VCaP (cell line): ENCODE results near the gene PDE9A.

ENCODE experiments used
- H3K27ac ChIP-seq: fragments of 450-650 bp; 2 replicates; pipeline ENCODE4 v1.5.1; 2017
- TF ChIP-seq, protein P1 (sequence below): fragments of 450-650 bp; conservative IDR thresholded peaks from 2 replicates; pipeline ENCODE4 v1.5.1; 2017; ENCODE audit warnings: mild to moderate bottlenecking, moderate library complexity

PDE9A gene

DNA sequence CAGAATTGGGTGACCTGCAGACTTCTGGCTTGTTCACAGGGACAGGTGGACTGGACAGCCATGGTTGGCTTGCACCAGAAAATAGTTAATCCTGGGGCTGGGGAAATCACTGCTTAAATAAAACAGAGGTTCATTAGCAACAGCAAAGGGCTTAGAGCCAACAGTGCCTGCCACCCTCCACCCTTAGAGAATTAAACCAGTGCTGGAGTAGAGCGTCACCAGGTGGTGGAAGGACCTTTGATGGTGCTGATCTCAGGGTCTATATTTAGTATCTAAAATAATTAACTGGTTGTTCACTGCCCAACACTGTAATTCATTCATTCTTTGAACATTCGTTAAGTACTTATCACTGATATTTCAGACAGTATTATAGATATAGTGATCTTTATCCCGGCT lies 34.7 kb upstream of the PDE9A start:
- no peak overlapping the region for H3K27ac ChIP-seq
- TF ChIP-seq, protein P1, sequence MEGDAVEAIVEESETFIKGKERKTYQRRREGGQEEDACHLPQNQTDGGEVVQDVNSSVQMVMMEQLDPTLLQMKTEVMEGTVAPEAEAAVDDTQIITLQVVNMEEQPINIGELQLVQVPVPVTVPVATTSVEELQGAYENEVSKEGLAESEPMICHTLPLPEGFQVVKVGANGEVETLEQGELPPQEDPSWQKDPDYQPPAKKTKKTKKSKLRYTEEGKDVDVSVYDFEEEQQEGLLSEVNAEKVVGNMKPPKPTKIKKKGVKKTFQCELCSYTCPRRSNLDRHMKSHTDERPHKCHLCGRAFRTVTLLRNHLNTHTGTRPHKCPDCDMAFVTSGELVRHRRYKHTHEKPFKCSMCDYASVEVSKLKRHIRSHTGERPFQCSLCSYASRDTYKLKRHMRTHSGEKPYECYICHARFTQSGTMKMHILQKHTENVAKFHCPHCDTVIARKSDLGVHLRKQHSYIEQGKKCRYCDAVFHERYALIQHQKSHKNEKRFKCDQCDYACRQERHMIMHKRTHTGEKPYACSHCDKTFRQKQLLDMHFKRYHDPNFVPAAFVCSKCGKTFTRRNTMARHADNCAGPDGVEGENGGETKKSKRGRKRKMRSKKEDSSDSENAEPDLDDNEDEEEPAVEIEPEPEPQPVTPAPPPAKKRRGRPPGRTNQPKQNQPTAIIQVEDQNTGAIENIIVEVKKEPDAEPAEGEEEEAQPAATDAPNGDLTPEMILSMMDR: no peak

- H3K27ac ChIP-seq: no peak overlapping the region
- TF ChIP-seq, protein P1: no peak
These were observed 34.3 kb upstream of the PDE9A start for GRCh38 chr21:42619166-42619565.

GRCh38 chr21:42619841-42620240 lies 33.6 kb upstream of the PDE9A start:
- no peak overlapping the region for H3K27ac ChIP-seq
- TF ChIP-seq, protein P1: no peak

DNA sequence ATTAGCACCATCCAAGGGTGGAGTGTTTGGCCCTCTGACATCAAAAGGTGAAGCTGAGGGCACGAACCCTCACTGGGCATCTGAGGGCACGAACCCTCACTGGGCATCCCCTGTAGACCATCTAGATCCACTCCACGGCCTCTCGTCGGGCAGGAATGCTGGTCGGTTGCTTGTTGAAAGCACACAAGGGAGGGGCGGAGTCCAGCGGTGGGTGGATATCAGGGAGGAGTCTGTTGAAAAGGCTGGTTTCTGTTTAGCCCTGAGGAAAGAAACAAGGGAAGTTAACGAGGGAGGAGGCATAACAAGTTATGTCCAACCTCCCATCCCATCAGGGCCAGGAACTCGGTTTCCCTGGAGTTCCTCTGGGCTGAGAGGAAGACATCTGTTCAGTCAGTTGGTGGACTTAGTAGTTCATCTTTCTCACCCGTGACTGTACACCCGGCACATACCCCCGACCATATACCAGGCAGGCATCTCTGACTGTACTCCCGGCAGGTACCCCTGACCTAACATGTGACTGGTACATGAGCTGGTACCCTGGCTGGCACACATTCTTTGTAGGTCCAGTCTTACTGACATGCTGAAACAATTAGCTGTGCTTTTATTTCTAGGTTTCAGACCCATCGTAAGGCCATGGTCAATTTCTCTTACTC lies 32.1 kb upstream of the PDE9A start:
- TF ChIP-seq, protein P1: no peak
- H3K27ac ChIP-seq: no peak overlapping the region

- TF ChIP-seq, protein P1: no peak
- H3K27ac ChIP-seq: no peak overlapping the region
These were observed 31.6 kb upstream of the PDE9A start for GRCh38 chr21:42621819-42622177.

DNA sequence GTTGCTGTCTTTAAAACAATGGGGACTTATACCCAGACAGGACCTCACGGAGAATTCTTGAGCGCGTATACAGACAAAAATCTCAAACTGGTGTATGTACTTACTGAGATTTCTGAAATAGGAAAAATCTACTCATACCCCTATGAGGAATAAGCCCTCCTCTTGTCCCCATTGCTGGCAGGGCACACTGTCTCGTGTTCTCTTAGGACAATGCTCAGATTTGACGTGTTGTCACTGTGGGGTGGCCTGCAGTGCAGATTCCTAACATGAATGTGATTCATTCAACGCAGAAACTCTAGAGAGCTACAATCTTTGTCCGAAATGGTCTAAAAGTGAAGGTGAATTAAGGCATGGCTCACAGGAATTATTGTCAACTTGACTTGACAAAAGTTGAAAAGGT lies 31.1 kb upstream of the PDE9A start:
- TF ChIP-seq, protein P1: no peak
- no peak overlapping the region for H3K27ac ChIP-seq

- H3K27ac ChIP-seq: peak overlapping the region; percentile 81
- TF ChIP-seq, protein P1: no peak
These were observed 29.7 kb upstream of the PDE9A start for GRCh38 chr21:42623694-42624093.
